Right kidney (tissue), 1 donor: Measurements from ENCODE around the gene ADM5.
A peak's percentile ranks its signal among the peaks of the same experiment; 100 is the strongest.

Experiments
- DNase-seq: peaks from one replicate; pipeline ENCODE4 v3.0.0-alpha.2; 2016

ADM5 gene

DNA sequence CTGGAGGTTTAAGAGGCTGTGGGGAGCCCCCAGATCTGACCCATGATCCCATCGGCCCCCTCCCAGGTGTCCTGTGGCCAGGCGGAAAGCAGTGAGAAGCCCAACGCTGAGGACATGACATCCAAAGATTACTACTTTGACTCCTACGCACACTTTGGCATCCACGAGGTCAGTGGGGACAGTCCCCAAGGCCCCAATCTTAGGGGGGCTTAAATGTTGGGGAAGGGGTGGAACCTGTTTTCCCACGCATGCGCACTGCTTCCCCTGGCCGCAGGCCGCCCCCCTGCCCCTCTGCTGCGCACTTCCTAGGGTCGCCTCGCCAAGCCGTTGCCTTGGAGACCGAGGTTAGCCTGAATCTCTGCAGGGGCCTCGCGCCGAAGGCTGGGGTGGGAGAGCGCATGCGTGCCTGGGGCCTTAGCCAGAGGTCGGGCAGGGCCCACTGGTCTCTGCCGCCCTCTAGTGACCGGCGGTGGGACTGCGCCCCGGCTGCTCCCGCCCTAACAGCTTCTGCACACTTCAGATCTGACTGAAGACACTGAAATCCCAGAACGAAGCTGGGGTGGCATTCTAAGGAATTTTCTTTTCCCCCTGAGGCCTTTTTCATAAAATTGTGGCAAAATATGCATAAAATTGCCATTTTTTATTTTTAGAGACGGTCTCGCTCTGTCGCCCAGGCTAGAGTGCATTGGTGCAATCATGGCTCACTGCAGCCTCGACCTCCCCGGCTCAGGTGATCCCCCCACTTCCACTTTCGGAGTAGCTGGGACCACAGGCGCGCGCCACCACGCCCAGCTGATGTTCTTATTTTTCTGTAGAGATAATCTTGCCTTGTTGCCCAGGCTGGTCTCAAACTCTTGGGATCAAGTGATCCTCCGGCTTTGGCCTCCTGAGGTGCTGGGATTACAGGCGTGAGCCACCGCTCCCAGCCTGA is 8.7 kb upstream of the ADM5 start:
- DNase-seq, result peak; percentile 77

DNA sequence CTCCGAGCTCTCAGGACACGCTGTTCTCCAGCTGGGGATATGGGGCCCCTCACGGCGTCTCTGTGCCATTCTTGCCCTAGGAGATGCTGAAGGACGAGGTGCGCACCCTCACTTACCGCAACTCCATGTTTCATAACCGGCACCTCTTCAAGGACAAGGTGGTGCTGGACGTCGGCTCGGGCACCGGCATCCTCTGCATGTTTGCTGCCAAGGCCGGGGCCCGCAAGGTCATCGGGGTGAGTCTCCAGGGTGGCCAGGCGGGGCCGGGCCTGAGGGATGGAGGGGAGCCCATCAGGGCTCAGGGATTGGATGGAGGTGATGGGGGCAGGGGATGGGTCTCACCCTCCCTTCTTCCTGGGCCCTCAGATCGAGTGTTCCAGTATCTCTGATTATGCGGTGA is 7.6 kb upstream of the ADM5 start:
- no peak for DNase-seq

DNA sequence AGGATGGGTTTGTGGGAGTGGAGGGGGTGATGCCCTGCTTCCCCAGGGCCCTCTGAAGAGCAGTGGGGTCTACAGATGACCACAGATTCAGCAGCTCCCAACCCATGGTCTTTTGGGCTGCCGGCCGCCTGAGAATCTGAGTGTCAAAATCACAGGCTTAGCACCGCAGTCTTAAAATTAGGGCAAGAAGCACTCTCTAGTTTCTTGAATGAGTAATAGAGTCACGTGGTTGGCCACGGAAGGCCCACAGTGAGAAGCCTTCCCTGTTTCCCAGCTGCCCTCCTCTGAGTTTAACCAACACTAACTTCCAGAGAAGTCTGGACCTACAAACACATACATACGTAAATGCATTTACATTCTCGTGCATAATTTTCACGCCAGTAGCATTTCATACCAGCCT is 7.1 kb upstream of the ADM5 start:
- no peak for DNase-seq

DNA sequence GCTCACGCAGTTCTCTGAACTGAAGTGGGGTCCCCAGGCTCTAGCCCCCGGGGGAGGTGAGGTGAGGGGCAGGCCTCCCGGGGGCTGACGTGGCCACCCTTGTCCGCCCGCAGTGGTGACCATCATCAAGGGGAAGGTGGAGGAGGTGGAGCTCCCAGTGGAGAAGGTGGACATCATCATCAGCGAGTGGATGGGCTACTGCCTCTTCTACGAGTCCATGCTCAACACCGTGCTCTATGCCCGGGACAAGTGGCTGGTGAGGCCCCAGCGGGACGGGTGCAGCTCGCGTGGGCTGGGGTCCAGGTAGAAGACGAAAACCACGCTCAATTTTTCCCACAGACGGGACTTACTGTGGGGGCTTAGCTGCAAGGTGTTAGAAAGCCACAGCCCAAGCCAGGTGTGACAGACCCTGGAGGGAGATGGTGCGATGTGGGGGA is 5.6 kb upstream of the ADM5 start:
- DNase-seq, result no peak

DNA sequence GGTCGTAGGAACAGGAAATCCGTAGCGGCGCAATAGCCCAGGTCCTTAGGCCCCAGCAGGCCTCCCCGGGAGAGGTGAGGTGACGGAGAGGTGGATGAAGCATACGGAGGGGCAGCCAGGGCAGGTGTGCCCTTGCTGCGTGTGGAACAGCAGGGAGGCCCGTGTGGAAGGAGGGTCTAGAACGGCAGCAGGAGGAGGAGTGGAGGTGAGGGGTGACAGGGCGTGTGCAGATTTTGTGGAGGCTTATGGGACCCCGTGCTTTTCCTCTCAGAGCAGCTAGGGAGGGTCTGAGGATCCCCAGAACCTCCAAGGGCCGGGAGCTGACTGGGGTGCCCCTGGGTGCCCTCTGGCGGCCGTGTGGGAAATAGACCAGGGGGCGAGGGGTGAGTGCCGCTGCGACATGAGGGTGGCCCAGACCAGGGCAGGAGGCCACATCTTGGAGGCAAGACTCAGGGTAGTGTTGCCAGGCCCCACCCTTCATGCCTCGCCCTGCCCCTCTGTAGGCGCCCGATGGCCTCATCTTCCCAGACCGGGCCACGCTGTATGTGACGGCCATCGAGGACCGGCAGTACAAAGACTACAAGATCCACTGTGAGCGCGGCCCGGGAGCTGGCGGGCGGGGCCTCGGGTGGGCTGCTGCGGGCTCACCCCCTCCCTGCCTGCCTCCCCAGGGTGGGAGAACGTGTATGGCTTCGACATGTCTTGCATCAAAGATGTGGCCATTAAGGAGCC is 5.0 kb upstream of the ADM5 start:
- DNase-seq, result no peak

DNA sequence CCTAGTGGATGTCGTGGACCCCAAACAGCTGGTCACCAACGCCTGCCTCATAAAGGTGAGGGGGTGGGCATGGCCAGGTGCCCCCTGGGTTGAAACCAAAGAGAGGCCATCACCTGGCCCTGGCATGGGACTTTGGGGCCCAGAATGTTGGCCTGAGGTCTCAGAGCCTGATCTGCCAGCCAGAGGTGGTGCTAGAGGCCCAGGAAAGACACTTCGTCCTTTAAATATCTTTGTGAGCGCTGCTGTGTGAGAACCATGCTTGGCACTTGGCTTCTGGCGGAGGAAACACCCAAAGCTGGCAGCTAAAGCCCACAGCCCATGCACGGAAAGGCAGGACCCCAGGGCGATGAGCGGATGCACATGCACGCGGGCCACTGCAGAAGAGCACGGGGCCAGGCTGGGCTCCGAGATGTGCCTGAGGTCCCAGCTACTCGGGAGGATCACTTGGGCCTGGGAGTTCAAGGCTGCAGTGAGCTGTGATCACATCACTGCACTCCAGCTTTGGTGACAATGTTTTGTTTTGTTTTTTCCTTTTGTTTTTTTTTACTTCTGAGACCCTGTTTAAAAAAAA is 4.3 kb upstream of the ADM5 start:
- no peak for DNase-seq

DNA sequence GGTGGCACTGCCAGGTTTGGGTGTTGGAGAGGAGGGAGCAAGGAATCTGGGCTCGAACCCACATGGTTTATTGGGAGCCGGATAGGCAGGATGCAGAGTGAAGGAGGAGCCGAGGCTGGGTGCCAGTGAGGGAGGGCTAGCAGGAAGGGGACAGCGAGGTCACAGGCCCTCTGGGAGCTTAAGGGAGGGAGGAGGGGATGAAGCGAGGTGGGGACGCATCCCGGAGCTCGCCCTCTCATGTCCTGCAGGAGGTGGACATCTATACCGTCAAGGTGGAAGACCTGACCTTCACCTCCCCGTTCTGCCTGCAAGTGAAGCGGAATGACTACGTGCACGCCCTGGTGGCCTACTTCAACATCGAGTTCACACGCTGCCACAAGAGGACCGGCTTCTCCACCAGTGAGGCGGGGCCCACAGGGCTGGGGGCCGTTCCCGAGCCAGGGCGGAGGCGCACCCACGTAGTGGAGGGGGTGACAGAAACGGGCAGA is 3.5 kb upstream of the ADM5 start:
- DNase-seq, result no peak

DNA sequence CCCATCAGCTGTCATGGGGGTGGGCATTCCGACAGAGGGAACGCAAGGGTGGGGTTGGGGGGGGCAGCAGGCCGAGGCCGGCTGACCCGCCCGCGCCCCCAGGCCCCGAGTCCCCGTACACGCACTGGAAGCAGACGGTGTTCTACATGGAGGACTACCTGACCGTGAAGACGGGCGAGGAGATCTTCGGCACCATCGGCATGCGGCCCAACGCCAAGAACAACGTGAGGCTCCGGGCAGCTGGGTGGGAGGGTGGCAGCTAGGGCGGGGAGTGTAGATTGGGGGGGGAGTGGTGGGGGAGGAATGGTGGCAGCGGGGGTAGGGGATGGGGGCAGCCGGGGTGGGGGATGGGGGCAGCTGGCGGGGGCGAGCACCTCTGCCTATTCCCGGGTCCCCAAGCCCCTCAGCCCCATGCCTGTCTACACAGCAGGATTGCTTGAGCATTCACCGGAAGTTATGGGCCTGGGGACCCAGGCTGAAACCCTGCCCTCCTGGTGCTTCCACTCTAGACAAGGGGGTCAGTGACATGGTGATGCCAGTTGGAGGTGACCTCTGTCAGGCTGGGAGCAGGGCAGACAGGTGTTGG is 2.8 kb upstream of the ADM5 start:
- DNase-seq, result no peak

DNA sequence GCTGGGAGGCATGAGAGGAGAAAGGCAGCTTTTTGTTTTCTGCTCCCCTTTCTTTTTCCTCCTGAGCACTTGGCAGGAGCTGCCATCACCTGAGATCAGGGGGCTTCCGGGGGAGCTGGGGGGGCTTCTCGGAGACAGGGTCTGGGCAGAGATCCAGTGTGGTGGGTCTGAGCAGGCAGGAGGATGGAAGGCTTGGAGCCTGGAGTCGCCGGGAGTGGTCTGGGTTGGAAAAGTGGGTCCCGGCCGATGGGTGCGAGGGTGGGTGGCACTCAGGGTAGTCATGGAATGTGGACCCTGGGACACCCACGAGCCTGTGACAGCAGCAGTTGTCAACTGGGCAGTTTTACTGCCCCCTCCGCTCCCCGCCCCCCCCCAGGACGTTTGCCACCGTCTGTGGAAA is 2.2 kb upstream of the ADM5 start:
- no peak for DNase-seq

DNA sequence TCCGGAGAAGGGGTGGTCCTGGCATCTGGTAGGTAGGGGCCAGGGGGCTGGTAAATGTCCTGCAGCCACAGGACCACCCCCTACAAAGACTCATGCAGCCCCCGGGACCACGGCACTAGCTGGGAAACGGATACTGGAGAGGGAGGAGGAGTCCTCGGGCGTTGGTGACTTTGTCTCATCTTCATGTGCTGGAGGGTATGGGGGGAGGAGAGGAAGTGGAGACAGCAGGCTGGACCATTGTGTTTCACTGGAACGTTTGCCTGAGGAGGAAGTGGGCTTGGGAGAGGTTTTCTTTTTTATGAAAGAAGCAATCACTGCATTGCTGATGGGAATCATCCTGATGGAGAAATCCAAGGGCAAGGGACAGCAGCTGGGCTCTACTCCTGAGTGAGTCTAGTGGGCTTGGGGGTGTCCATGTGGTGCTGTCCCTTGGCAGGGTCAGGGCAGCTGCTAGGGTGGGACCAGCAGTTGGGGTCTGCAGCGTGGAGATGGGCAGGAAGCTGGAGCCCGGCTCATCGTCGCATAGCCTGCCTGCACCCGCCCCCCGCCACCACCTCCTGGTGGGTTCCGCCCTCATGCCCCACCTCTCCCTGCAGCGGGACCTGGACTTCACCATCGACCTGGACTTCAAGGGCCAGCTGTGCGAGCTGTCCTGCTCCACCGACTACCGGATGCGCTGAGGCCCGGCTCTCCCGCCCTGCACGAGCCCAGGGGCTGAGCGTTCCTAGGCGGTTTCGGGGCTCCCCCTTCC is 1.7 kb upstream of the ADM5 start:
- DNase-seq, result no peak

DNA sequence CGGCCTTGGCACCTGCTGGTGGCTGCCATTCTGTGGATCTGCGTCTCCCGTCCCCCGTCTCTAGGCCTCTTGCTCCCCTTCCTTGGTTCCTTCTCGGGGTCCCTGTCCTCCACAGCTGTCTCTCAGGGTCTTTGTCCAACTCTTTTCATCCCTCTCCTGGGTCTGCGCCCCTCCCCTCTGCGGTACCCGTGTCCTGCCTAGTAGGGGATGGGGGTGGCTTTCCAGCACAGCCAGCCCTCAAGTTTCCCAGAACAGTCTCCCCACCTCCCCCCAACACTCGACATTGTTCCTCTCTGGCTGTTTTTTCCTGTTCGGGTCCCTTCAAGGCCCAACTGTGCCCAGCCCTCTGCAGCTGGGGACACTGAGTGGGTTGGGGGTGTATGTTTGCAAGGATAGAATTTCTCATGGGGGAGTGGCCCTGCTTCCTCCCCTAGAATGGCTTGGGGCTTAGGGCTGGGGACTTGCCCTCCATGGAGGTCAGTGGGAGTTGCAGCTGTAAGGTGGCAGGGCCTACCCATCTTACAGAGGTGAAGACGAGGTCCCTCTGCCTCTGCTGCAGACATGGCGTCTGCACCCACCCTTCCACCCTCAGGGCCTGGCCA is 762 bp upstream of the ADM5 start:
- DNase-seq, result no peak

DNA sequence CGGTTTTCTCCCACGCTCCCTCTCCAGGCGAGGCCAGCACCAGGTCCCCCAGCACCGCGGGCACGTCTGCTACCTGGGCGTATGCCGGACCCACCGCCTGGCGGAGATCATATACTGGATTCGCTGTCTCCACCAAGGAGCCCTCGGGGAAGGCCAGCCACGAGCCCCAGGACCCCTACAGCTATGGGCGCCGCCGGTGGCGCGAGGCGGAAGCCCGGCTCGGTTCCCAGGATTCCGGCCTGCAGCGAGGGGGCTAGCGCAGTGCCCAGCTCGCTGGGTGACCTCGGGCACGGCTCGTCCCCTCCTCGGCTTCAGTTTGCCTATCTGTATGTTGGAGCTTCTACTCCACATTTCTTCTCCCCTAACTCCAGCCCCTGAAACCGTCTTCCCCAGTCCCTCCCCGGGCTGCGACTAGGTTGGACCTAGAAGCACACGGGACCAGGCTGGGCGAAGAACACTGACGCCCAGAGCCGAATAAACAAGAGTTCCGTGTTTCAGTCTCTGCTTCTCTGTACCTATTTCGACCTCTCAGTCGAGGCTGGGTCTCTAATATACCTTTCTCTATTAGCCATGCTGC is 773 bp downstream of the ADM5 start:
- peak; percentile 60 for DNase-seq

DNA sequence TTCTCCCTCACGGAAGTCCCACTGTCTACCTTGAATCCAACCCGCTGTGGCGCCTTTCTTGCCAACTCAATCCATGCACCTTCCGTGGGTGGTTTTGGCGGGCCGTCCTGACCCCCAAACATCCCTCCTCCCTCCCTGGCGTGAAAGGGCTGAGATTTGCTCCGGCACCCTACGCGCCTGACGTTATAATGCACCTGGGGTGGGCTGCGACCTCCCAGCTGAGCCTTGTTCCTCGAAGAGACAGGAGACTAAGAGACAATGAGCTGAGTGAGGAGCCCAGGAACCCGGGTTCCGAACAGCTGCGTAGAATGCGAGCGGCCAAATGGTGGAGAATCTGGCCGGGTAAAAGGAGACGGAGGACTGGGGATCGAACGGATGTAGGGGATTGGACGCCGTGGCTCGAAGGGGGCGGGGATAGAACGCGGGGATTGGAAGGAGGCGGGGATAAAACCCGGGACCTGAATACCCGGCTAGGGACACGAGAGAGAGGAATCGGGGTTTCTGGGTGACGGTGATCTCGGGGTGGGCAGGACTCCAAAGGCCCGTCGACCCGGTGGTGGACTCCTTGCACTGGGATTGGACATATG is 1.4 kb downstream of the ADM5 start, which contains the start of gene CPT1C:
Gene CPT1C, plus strand, starts transcription at position 461 of the 587 bp plus-strand sequence. CDS start 1,137 bp downstream, outside the sequence.
- DNase-seq, result peak; percentile 60

DNA sequence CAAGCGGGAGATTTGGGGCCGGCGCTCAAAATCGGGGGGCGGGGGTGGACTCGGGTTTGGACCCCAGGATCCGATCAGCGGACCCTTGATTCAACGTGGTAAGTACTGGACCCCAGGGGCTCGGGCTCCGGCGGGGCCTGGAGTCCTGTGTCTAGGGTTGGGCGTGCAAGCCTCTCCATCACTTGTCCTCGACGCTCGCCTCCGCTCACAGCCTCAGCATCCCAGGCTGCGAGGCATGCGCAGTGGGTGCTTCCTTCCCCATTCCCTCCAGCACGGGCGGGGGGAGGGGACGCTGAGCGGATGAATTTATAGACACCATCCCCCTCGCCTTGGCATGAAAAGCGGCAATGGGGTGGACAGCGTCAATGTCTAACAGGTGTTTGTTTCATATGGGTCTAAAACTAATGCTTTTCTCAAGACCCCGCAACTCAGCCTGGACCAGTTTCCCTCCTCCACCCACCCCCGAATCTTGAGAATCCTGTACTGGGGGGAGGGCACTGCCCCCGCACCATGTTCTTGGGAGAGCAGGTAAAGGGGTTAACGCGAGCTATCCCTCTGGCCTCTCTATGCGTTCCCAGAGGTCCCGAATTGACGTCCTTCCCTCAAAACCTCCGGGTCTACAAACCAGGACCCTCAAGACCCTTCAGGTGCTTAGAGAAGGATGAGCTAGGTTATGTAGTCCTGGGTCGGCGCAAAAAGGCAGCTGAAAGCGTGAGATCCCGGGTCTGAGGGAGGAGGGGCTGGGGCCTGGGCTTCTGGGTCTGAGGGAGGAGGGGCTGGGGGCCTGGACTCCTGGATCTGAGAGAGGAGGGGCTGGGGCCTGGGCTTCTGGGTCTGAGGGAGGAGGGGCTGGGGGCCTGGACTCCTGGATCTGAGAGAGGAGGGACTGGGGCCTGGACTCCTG is 2.1 kb downstream of the ADM5 start:
- DNase-seq, result peak; percentile 69

DNA sequence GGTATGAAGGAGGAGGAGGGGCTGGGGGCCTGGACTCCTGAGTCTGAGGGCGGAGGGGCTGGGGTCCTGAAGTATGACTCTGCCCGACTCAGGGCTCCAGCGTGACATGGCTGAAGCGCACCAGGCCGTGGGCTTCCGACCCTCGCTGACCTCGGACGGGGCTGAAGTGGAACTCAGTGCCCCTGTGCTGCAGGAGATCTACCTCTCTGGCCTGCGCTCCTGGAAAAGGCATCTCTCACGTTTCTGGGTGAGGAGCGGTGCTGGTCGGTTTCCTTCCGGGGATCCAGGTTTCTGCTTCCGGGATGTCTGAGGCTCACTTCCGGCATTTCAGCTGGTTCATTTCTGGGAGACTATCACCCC is 2.7 kb downstream of the ADM5 start:
- no peak for DNase-seq

DNA sequence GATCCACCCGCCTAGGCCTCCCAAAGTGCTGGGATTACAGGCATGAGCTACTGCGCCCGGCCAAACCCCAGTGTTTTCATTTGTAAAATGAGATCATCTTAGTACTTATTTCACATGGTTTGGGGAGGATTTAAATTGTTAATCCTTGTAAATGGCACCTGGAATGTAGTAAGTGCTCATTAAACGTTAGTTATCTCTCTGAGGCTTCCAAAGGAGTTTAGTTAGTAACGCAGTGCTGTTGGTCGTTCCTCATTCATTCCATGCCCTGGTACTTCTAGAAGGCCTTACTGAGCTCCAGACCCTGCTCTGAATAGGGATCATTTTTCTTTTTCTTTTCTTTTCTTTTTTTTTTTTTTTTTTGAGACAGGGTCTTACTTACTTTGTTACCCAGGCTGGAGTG is 6.7 kb downstream of the ADM5 start:
- no peak for DNase-seq

DNA sequence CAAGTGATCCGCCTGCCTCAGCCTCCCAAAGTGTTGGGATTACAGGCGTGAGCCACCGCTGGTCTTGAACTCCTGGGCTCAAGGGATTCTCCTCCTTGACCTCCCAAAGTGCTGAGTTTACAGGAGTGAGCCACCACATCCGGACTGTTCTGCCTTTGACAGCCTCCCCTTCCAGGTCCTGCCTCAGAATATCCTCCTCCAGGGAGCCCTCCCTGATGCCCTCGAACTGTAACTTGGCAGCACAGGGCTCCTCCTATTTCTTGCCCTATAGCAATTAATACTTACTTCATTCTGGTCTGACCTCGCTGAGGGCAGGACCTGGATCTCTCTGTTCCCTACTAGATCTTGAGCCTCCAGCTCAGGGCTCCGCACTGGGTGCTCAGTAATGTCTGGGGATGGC is 7.5 kb downstream of the ADM5 start:
- no peak for DNase-seq

DNA sequence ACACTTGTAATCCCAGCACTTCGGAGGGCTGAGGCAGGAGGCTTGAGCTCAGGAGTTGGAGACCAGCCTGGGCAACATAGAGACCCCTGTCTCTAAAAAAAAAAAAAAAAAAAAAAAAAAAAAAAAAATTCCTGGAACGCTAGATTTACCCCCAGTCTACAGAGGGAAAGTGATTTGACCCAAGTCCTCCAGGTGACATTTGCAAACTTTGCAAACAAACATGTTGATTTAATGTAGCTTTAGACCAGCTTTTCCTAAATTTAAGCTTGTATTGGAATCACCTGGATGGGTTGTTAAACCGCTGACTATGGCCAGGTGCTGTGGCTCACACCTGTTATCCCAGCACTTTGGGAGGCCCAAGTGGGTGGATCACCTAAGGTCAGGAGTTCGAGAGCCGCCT is 10.0 kb downstream of the ADM5 start:
- no peak for DNase-seq

DNA sequence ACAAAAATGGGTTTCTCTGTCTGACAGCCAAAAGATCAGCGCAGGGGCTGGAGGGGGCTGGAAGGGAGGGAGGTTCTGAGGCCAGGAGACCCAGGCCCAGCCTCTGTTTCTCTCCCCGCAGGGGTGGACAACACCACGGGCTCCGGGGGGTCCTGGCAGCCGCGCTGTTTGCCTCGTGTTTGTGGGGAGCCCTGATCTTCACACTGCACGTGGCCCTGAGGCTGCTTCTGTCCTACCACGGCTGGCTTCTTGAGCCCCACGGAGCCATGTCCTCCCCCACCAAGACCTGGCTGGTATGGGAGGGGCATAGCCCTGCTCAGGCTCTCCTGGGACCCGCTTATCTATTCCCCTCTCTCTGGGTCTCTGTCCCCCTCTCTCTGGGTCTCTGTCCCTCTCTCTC is 11.2 kb downstream of the ADM5 start:
- DNase-seq, result no peak
